HL-60 (cell line): Measurements from ENCODE around the gene CCDC142.

Experiments
- GABPA ChIP-seq: IDR thresholded peaks from 2 replicates; pipeline ENCODE4 v1.6.1; 2012; ENCODE audit warnings: low read depth
- POLR2AphosphoS5 ChIP-seq: IDR thresholded peaks from 2 replicates; pipeline ENCODE4 v1.6.1; 2012; ENCODE audit warnings: low read depth
- SPI1 ChIP-seq: IDR thresholded peaks from 2 replicates; pipeline ENCODE4 v1.6.1; 2012; ENCODE audit warnings: low read depth, mild to moderate bottlenecking, borderline replicate concordance
- TF ChIP-seq, protein P1 (sequence below): IDR thresholded peaks from one replicate; pipeline ENCODE4 v1.5.1; 2011; ENCODE audit warnings: low read length, control low read depth, inconsistent platforms; ENCODE audit not compliant: insufficient read depth
- TF ChIP-seq, protein P2 (sequence below): IDR thresholded peaks from 2 replicates; pipeline ENCODE4 v1.6.1; 2012; ENCODE audit warnings: low read depth; ENCODE audit not compliant: insufficient replicate concordance

DNA sequence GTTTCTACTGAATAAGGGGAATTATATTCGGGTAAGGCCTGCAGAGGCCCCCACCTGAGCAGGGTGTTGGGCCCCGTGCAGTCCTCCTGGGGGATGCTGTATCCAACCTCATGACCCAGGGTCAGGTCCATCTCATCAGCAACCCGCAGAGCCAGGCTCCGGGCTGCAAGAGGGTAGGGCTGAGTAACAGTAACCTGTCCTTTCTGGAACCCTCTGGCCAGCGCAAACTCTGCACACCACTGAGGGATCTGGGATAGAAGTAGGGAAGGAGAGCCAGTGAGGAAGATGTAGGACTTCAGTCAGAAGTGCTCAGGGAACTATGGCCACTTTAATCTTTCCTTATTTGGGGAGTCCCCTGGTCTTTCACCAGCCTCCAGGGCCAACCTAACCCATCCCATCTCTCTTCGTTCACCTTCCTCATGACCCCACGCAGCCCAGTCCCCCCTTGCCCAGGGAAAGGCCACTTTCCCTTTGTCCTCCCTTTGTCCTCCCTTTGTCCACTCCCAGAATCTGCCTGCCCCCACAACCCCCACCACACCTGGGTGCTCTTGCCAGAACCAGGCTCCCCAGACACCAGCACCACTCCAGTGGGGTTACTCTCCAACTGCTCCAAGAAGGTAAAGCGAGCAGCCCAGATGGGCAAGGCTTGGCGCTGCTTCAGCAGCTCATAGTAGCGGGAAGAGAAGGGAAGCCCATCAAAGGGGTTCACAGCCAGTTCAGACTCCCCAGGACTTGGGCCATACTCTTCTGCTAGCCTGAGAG is 42.3 kb upstream of the CCDC142 start:
- TF ChIP-seq, protein P1, sequence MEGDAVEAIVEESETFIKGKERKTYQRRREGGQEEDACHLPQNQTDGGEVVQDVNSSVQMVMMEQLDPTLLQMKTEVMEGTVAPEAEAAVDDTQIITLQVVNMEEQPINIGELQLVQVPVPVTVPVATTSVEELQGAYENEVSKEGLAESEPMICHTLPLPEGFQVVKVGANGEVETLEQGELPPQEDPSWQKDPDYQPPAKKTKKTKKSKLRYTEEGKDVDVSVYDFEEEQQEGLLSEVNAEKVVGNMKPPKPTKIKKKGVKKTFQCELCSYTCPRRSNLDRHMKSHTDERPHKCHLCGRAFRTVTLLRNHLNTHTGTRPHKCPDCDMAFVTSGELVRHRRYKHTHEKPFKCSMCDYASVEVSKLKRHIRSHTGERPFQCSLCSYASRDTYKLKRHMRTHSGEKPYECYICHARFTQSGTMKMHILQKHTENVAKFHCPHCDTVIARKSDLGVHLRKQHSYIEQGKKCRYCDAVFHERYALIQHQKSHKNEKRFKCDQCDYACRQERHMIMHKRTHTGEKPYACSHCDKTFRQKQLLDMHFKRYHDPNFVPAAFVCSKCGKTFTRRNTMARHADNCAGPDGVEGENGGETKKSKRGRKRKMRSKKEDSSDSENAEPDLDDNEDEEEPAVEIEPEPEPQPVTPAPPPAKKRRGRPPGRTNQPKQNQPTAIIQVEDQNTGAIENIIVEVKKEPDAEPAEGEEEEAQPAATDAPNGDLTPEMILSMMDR, result no peak
- TF ChIP-seq POLR2AphosphoS5 (no peak), GABPA (no peak), SPI1 (no peak)
- TF ChIP-seq, protein P2, sequence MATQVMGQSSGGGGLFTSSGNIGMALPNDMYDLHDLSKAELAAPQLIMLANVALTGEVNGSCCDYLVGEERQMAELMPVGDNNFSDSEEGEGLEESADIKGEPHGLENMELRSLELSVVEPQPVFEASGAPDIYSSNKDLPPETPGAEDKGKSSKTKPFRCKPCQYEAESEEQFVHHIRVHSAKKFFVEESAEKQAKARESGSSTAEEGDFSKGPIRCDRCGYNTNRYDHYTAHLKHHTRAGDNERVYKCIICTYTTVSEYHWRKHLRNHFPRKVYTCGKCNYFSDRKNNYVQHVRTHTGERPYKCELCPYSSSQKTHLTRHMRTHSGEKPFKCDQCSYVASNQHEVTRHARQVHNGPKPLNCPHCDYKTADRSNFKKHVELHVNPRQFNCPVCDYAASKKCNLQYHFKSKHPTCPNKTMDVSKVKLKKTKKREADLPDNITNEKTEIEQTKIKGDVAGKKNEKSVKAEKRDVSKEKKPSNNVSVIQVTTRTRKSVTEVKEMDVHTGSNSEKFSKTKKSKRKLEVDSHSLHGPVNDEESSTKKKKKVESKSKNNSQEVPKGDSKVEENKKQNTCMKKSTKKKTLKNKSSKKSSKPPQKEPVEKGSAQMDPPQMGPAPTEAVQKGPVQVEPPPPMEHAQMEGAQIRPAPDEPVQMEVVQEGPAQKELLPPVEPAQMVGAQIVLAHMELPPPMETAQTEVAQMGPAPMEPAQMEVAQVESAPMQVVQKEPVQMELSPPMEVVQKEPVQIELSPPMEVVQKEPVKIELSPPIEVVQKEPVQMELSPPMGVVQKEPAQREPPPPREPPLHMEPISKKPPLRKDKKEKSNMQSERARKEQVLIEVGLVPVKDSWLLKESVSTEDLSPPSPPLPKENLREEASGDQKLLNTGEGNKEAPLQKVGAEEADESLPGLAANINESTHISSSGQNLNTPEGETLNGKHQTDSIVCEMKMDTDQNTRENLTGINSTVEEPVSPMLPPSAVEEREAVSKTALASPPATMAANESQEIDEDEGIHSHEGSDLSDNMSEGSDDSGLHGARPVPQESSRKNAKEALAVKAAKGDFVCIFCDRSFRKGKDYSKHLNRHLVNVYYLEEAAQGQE, result no peak
